ENCODE results near the gene SPATA31A6. TPM values are rescaled to one million over a fixed set of nuclear protein-coding genes. Genes with fewer than 3 reads are reported as not detected.
"Not testable (repeated sequence)": the region's sequence is repeated elsewhere in the genome, so short reads cannot be mapped to it uniquely, and the experiment has no call there.

The SPATA31A6 gene
- total RNA-seq: not detected in 2 replicates

- DNase-seq (ENCODE audit: low read depth in 2 of 2): not testable (repeated sequence)
Measured at GRCh38 chr9:42183359-42183758, at the start of gene SPATA31A6. Gene SPATA31A6, plus strand, starts transcription at chr9:42183659. Its CDS starts 29 bp downstream, at chr9:42183688.

DNA sequence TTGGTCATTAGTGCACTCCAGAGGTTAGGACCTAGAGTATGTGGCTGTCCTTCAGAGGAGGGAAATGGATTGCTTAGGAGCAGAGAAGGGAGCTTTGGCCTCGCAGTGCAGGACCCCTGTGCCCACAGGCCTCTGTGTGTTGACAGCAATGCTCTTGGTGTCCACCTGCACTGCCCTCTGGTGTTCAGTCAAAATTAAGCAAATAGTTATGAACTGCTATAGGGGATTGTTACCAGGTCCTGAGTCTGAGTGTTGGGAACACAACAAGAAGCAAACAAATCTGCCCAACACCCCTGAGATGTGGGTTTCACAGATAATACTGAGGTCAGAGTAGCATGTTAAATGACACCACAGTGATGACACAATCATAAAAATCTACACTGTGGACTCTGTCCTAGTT is 23.2 kb upstream of the SPATA31A6 start:
- peak in 1 of 2 donors; percentile 19 for DNase-seq (ENCODE audit: low read depth in 2 of 2)

GRCh38 chr9:42219861-42220260 is 36.4 kb downstream of the SPATA31A6 start:
- peak in 1 of 2 donors; percentile 65 for DNase-seq (ENCODE audit: low read depth in 2 of 2)

- peak in 1 of 2 donors; percentile 60 for DNase-seq (ENCODE audit: low read depth in 2 of 2)
Measured at GRCh38 chr9:42223230-42223629, 39.8 kb downstream of the SPATA31A6 start.

GRCh38 chr9:42233031-42233430 is 49.6 kb downstream of the SPATA31A6 start:
- peak in 1 of 2 donors; percentile 81 for DNase-seq (ENCODE audit: low read depth in 2 of 2)

DNA sequence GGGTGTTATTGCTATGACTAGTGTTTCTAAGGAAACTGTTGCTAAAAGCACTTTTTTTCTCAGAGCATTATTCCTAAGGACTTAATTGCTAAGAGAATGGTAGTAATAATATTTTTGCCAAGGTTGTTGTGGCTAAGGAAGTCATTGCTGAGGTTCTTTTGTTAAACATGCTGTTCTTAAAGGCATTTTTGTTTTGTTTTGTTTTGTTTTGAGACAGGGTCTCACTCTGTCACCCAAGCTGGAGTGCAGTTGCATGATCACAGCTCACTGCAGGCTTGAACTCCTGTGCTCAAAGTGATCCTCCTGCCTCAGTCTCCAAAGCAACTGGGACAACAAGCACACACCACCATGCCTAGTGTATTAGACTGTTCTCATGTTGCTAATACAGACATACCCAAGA is 51.2 kb downstream of the SPATA31A6 start:
- peak in 1 of 2 donors; percentile 52 for DNase-seq (ENCODE audit: low read depth in 2 of 2)

DNA sequence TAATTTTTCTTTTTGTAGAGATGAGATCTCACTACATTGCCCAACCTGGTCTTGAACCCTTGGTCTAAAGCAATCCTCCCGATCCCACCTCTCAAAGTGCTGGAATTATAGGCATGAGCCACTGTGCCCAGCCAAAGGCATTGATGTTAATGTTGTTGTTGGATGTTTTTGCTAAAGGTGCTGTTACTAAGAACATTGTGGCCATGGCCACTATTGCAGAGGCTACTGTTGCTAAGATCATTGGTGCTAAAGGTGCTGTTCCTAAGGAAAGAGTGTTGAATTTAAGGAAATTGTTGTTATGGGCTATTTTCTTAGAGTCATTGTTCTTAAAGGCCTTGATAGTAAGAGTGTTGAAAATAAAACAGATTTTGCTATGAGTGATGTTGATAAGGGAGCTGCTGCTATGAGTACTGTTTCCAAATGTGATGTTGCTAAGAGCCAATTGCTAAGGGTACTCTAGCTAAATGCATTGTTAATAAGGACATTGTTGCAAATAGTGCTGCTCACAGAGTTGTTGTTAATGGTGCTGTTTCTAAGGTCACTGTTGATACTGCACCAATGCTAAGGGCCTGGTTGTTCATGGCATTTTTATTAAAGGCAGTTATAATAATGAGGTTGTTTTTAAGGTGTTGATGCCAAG is 52.0 kb downstream of the SPATA31A6 start:
- peak; percentile 5 to 70 for DNase-seq (ENCODE audit: low read depth in 2 of 2)

DNA sequence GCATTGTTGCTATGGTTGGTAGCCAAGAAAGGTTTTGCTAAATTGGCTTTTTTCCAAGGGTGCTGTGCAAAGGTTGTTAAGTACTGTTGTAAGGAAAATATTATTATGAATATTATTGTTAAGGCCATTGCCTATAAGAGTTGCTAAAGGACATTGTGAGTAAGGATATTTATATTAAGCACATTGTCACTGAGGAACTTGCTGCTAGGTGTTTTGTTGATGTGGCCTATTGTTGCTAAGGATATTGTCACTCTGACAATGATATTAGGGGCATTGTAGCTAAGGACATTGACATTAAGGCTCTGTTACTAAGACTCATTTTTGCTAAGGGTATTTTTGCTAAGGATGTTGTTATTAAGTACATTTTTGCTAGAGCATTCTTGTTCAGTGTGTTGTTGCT is 52.6 kb downstream of the SPATA31A6 start:
- not testable (repeated sequence) for DNase-seq (ENCODE audit: low read depth in 2 of 2)

DNA sequence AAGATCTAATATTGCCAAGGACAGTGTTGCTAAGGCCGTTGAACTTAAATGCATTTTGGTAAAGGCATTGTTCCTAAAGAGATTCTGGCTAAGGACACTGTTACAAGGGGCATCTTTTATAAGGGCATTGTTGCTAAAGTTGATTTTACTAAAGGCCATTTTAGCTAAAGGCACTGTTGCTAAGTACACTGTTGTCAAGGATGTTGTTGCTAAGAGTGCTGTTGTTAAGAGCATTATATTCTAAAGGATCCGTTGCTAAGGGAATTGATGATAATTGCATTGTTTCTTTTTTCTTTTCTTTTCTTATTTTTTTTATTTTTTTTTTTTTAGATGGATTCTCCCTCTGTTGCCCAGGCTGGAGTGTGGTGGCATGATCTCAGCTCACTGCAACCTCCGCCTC is 53.9 kb downstream of the SPATA31A6 start:
- peak; percentile 24 to 42 for DNase-seq (ENCODE audit: low read depth in 2 of 2)

- DNase-seq (ENCODE audit: low read depth in 2 of 2): peak; percentile 1 to 44
Measured at GRCh38 chr9:42238862-42239261, 55.4 kb downstream of the SPATA31A6 start.

Other genes with a start within 250 kb of the SPATA31A6 start
- 34.4 and 143 TPM in 2 replicates for gene CNTNAP3B, start 54.2 kb upstream of the SPATA31A6 start, total RNA-seq

Measured in dermis microvascular lymphatic vessel endothelial cell (primary cell).